Thoracic aorta (tissue), 2 donors: ENCODE data around the gene SSBP3. TPM values are rescaled to one million over a fixed set of nuclear protein-coding genes. Genes with fewer than 3 reads are reported as not detected.

ENCODE experiments used
- ATAC-seq: fragments of 150-250 bp; one replicate; pipeline ENCODE4 v1.8.0; 2017; ENCODE audit warnings: low read depth; ENCODE audit not compliant: insufficient number of reproducible peaks, low FRiP score
- DNase-seq: peaks from one replicate; pipeline ENCODE4 v3.0.0-alpha.2; 2020; ENCODE audit warnings: low spot score
- H3K27ac ChIP-seq, 2 donors: fragments of 200-600 bp; sonication (generic); 1 replicate in 1 of 2; 2 replicates in 1 of 2; pipeline ENCODE4 v1.5.1; 2016; ENCODE audit warnings: mild to moderate bottlenecking in 2 of 2, moderate library complexity in 2 of 2
- H3K27me3 ChIP-seq: fragments of 200-600 bp; sonication (generic); replicated peaks from 2 replicates; pipeline ENCODE4 v1.6.0; 2016; ENCODE audit warnings: mild to moderate bottlenecking; ENCODE audit not compliant: insufficient read depth
- H3K36me3 ChIP-seq: fragments of 200-600 bp; sonication (generic); one replicate; pipeline ENCODE4 v1.5.1; 2016
- H3K4me1 ChIP-seq, 2 donors: fragments of 200-600 bp; sonication (generic); 1 replicate in 1 of 2; 2 replicates in 1 of 2; pipeline versions ENCODE4 v1.5.1 to v1.6.0; 2016; ENCODE audit warnings: low read depth in 2 of 2, mild to moderate bottlenecking in 1 of 2; ENCODE audit not compliant: control insufficient read depth in 1 of 2
- H3K4me3 ChIP-seq: fragments of 200-600 bp; sonication (generic); 2 replicates; pipeline ENCODE4 v1.5.1; 2016; ENCODE audit warnings: mild to moderate bottlenecking
- H3K9me3 ChIP-seq: fragments of 200-600 bp; sonication (generic); 2 replicates; pipeline ENCODE4 v1.5.1; 2016
- CTCF ChIP-seq: fragments of 200-600 bp; sonication (generic); IDR thresholded peaks from one replicate; pipeline ENCODE4 v1.5.1; 2019; ENCODE audit warnings: antibody characterized with exemption
- total RNA-seq, 2 donors: library from RNA; depleted of rRNA; stranded (reverse); fragments of >200 nt; gene quantifications; one replicate each; pipeline versions ENCODE4 v1.1.0 to v1.2.3, GENCODE V29; 2016

The SSBP3 gene
- total RNA-seq, 2 donors from 2014 or later, result 33.4 to 87.1 TPM

DNA sequence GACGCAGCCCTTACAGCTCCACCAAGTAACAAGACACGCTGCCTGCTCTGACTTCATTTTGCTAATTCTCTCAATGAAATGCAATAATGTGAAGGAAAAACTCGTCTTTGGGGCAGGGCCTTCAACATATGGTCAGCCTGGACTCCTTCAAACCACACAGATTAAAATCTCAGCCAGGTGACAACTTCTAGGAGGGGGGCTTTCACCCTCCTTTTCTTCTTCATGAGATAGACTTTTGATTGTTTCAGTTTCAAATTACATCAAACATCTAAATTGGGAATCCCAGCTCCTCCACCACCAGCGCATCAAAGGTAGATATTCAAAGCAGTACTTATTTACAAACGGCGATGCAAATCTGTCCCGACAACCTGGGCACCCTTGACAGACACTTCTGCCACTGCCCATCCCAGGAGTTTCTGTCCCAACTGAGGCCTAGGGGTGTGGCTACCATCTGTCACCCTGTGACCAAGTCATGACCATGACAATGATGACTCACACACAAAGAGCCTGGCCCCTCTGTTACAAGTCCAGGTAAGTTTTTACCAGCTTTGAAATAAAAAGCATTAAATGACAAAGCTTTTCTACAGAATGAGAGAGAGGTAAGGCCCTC, 29.7 kb downstream of the SSBP3 start:
- no peak overlapping the region for H3K4me3 ChIP-seq
- DNase-seq (no peak), ATAC-seq (no peak)
- H3K4me1 ChIP-seq, result peaks cover 3 to 4% of the 10 kb centered on the region in 2 donors
- peaks cover 6% of the 10 kb centered on the region for H3K36me3 ChIP-seq
- TF ChIP-seq CTCF, result no peak
- H3K9me3 ChIP-seq, result no peaks in the 10 kb centered on the region
- no peaks in the 10 kb centered on the region for H3K27me3 ChIP-seq
- H3K27ac ChIP-seq, result no peak overlapping the region

- Histone ChIP-seq H3K9me3 (no peaks in the 10 kb centered on the region), H3K4me1 (peaks cover 3 to 4% of the 10 kb centered on the region in 2 donors), H3K4me3 (no peak overlapping the region), H3K36me3 (peaks cover 6% of the 10 kb centered on the region), H3K27me3 (no peaks in the 10 kb centered on the region), H3K27ac (no peak overlapping the region)
- TF ChIP-seq CTCF, result no peak
- DNase-seq (no peak), ATAC-seq (no peak)
Measured at GRCh38 chr1:54375712-54376429, 30.3 kb downstream of the SSBP3 start.

DNA sequence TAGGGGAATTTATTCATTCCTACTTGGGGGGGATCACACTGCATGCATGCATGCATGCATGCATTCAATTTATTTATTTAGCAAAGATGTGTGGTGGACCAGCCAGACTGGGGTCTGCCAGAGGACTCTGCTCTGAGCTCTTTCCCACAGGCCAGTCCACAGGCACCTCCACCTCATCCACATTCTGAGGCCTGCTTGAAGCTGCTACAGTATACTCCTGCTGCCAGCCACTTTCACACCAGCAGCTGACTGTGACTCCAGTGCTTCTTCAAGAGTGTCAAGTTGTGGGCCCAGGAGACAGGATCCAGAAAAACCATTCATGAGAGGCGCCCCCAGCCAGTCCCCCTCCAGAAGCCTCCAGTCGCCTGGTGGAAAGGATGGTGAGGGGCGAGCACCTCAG, 30.9 kb downstream of the SSBP3 start:
- H3K36me3 ChIP-seq, result peaks cover 6% of the 10 kb centered on the region

DNA sequence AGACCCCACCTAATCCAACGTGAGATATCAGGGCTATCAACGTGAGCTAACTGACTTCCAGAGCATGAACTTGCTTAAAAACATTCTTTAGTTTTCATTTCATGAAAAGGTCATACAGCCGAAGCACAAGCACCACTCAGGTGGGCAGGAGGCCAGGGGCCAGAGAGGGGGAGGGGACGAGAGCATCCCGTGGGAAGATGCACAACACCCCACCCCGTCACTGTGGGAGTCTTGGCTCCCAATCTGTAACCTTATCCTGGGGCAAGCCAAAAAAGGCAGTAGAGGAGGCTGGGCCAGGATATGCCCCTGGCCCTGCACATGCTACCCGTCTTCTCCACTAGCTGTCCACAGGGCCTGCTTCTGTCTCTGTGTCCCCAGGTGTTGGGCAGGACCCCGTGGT, 31.4 kb downstream of the SSBP3 start:
- DNase-seq (no peak), ATAC-seq (no peak)
- no peaks in the 10 kb centered on the region for H3K27me3 ChIP-seq
- H3K9me3 ChIP-seq, result no peaks in the 10 kb centered on the region
- H3K4me1 ChIP-seq, result peaks cover 0 to 4% of the 10 kb centered on the region in 2 donors
- H3K27ac ChIP-seq, result no peak overlapping the region
- H3K4me3 ChIP-seq, result no peak overlapping the region
- H3K36me3 ChIP-seq, result peaks cover 6% of the 10 kb centered on the region
- TF ChIP-seq CTCF, result no peak

More for the DNA sequence above, 30.9 kb downstream of the SSBP3 start:
- no peak for DNase-seq
- H3K27me3 ChIP-seq, result no peaks in the 10 kb centered on the region
- no peak for TF ChIP-seq CTCF
- no peak for ATAC-seq
- no peaks in the 10 kb centered on the region for H3K9me3 ChIP-seq
- H3K27ac ChIP-seq, result no peak overlapping the region
- no peak overlapping the region for H3K4me3 ChIP-seq
- peaks cover 3 to 4% of the 10 kb centered on the region in 2 donors for H3K4me1 ChIP-seq

DNA sequence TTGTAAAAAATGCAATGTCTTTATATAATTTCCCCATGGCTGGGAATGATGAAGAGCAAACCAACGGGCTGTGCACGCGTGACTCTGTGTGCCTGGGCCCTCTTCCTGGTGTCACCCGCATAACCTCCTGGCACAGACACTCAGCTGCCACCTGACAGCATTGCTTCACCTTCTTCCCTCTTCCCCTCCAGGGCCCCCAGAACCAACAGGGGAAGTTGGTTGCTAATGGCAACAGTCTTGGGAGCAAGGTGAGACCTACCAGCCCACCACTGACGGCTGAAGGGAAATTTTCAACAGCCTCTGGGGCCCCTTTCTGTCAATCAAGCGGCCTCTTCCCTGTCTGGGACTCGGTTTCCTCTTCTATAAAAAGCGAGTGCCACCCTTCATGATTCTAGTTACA, 33.2 kb downstream of the SSBP3 start:
- no peak for DNase-seq
- H3K27ac ChIP-seq, result no peak overlapping the region
- H3K4me1 ChIP-seq, result no peaks in the 10 kb centered on the region
- no peaks in the 10 kb centered on the region for H3K27me3 ChIP-seq
- H3K36me3 ChIP-seq, result no peaks in the 10 kb centered on the region
- no peak for TF ChIP-seq CTCF
- no peaks in the 10 kb centered on the region for H3K9me3 ChIP-seq
- ATAC-seq, result no peak
- no peak overlapping the region for H3K4me3 ChIP-seq
